ENCODE data around the gene GID8. TPM values are rescaled to one million over a fixed set of nuclear protein-coding genes. Genes with fewer than 3 reads are reported as not detected.

GID8 gene
- total and polyA plus RNA-seq, 2 of the 13 experiments (the other 11 are each of a cell fraction or from before 2014, with no cell fraction given): 39.6 to 59.8 TPM

DNA sequence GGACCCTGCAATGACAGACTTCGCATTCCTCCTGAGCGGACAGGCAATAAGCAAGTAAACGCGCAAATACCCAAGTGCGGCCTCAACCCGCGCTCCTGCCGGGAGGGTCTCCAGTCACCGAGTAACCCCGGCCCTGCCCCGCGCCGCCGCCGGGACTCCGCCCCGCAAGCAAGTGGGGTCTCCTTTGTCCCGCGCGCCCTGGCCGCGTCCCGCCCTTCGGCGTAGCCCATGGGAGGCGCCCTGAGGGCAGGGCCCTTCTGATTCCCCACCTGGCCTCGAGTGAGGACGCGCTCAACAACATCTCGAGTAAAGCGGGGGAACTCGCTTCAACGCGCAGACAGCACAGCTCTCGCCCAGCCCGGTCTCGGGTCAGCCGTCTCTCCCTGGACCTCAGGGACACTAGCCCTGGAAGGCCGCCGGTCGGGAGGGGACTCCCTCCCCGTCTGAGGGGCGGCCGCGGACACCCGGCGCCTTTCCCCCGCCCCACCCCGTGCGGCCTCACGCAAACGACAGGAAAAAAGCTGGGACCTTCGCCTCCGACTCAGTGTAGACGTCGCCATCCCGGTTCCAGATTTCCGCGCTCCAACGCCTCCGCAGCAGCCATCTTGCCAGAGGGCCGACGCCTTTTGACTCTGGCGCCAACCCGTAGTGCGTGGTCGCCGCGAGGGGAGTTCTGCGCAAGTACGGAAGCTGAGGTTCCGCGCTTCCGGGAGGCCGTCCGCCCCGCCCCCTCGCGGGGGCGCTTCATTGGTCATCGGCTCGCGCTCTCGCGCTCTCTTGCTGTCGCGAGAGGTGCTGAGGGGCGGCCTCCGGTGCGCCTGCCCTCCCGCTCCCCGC is 461 bp upstream of the GID8 start (continued):
- TF ChIP-seq, protein P1, sequence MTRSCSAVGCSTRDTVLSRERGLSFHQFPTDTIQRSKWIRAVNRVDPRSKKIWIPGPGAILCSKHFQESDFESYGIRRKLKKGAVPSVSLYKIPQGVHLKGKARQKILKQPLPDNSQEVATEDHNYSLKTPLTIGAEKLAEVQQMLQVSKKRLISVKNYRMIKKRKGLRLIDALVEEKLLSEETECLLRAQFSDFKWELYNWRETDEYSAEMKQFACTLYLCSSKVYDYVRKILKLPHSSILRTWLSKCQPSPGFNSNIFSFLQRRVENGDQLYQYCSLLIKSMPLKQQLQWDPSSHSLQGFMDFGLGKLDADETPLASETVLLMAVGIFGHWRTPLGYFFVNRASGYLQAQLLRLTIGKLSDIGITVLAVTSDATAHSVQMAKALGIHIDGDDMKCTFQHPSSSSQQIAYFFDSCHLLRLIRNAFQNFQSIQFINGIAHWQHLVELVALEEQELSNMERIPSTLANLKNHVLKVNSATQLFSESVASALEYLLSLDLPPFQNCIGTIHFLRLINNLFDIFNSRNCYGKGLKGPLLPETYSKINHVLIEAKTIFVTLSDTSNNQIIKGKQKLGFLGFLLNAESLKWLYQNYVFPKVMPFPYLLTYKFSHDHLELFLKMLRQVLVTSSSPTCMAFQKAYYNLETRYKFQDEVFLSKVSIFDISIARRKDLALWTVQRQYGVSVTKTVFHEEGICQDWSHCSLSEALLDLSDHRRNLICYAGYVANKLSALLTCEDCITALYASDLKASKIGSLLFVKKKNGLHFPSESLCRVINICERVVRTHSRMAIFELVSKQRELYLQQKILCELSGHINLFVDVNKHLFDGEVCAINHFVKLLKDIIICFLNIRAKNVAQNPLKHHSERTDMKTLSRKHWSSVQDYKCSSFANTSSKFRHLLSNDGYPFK (CRISPR knock-in tag; IDR thresholded peaks at IDR 0.05; ENCODE audit: borderline replicate concordance): peak; percentile 94
- TF ChIP-seq ZNF44 (CRISPR knock-in tag; IDR thresholded peaks at IDR 0.05) (no peak), MTA3 (CRISPR knock-in tag; IDR thresholded peaks at IDR 0.05) (no peak), ZNF225 (CRISPR knock-in tag; IDR thresholded peaks at IDR 0.05) (peak; percentile 97), SNRNP70 (IDR thresholded peaks at IDR 0.05; ENCODE audit: low read depth, low read length) (no peak), IRX3 (CRISPR knock-in tag; IDR thresholded peaks at IDR 0.05; ENCODE audit: borderline replicate concordance, low read depth) (peak; percentile 96), PAWR (CRISPR knock-in tag; IDR thresholded peaks at IDR 0.05; ENCODE audit: borderline replicate concordance) (0 out of 2 replicates have a peak, but pooled peaks have one; percentile 90), ATAD3A (CRISPR knock-in tag; IDR thresholded peaks at IDR 0.05) (0 out of 2 replicates have a peak, but pooled peaks have one; percentile 27), MTA1 (CRISPR knock-in tag; IDR thresholded peaks at IDR 0.05; ENCODE audit: borderline replicate concordance) (peak; percentile 90; the same call in 1 of the 2 replicates), ZC3H4 (CRISPR knock-in tag; IDR thresholded peaks at IDR 0.05; ENCODE audit: borderline replicate concordance) (peak; percentile 69; the same call in 1 of the 2 replicates), ZNF17 (CRISPR knock-in tag; IDR thresholded peaks at IDR 0.05) (no peak), PHF20 (CRISPR knock-in tag; IDR thresholded peaks at IDR 0.05) (peak; percentile 94), ZNF441 (CRISPR knock-in tag; IDR thresholded peaks at IDR 0.05; ENCODE audit: borderline replicate concordance) (peak; percentile 90), ZNF263 (CRISPR knock-in tag; IDR thresholded peaks at IDR 0.05) (peak; percentile 52; the same call in 1 of the 2 replicates), SP4 (CRISPR knock-in tag; IDR thresholded peaks at IDR 0.05) (peak; percentile 87)
- TF ChIP-seq, protein P2, sequence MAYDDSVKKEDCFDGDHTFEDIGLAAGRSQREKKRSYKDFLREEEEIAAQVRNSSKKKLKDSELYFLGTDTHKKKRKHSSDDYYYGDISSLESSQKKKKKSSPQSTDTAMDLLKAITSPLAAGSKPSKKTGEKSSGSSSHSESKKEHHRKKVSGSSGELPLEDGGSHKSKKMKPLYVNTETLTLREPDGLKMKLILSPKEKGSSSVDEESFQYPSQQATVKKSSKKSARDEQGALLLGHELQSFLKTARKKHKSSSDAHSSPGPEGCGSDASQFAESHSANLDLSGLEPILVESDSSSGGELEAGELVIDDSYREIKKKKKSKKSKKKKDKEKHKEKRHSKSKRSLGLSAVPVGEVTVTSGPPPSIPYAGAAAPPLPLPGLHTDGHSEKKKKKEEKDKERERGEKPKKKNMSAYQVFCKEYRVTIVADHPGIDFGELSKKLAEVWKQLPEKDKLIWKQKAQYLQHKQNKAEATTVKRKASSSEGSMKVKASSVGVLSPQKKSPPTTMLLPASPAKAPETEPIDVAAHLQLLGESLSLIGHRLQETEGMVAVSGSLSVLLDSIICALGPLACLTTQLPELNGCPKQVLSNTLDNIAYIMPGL (CRISPR knock-in tag; IDR thresholded peaks at IDR 0.05; ENCODE audit: borderline replicate concordance in 1 of 2, low read depth in 1 of 2): peak; percentile 86 to 98
- TF ChIP-seq, protein P3, sequence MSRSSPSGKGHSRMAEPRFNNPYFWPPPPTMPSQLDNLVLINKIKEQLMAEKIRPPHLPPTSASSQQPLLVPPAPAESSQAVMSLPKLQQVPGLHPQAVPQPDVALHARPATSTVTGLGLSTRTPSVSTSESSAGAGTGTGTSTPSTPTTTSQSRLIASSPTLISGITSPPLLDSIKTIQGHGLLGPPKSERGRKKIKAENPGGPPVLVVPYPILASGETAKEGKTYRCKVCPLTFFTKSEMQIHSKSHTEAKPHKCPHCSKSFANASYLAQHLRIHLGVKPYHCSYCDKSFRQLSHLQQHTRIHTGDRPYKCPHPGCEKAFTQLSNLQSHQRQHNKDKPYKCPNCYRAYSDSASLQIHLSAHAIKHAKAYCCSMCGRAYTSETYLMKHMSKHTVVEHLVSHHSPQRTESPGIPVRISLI (CRISPR knock-in tag; IDR thresholded peaks at IDR 0.05; ENCODE audit: borderline replicate concordance): peak; percentile 62; the same call in 1 of the 2 replicates
- TF ChIP-seq, protein P4, sequence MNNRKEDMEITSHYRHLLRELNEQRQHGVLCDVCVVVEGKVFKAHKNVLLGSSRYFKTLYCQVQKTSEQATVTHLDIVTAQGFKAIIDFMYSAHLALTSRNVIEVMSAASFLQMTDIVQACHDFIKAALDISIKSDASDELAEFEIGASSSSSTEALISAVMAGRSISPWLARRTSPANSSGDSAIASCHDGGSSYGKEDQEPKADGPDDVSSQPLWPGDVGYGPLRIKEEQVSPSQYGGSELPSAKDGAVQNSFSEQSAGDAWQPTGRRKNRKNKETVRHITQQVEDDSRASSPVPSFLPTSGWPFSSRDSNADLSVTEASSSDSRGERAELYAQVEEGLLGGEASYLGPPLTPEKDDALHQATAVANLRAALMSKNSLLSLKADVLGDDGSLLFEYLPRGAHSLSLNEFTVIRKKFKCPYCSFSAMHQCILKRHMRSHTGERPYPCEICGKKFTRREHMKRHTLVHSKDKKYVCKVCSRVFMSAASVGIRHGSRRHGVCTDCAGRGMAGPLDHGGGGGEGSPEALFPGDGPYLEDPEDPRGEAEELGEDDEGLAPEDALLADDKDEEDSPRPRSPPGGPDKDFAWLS (CRISPR knock-in tag; IDR thresholded peaks at IDR 0.05; ENCODE audit: borderline replicate concordance): peak; percentile 84; the same call in 1 of the 2 replicates
- TF ChIP-seq, protein P5, sequence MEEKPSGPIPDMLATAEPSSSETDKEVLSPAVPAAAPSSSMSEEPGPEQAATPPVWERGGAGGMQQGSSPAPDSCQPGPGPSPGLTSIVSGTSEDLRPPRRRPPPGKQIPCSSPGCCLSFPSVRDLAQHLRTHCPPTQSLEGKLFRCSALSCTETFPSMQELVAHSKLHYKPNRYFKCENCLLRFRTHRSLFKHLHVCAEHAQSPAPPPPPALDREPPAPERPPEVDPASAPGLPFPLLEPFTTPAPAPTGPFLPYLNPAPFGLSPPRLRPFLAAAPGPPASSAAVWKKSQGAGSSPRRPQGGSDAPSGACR (CRISPR knock-in tag; IDR thresholded peaks at IDR 0.05): peak; percentile 67; the same call in 1 of the 2 replicates
